HG03045 (cell line): ENCODE results near the gene THYN1.
"Not testable (repeated sequence)": the region's sequence is repeated elsewhere in the genome, so short reads cannot be mapped to it uniquely, and the experiment has no call there.

Experiments used
- ATAC-seq: cut with Tn5 transposase; IDR thresholded peaks from one replicate; pipeline ENCODE4 v1.9.1; 2021; ENCODE audit warnings: mild to moderate bottlenecking, moderate library complexity; ENCODE audit not compliant: unreplicated experiment

THYN1 gene

DNA sequence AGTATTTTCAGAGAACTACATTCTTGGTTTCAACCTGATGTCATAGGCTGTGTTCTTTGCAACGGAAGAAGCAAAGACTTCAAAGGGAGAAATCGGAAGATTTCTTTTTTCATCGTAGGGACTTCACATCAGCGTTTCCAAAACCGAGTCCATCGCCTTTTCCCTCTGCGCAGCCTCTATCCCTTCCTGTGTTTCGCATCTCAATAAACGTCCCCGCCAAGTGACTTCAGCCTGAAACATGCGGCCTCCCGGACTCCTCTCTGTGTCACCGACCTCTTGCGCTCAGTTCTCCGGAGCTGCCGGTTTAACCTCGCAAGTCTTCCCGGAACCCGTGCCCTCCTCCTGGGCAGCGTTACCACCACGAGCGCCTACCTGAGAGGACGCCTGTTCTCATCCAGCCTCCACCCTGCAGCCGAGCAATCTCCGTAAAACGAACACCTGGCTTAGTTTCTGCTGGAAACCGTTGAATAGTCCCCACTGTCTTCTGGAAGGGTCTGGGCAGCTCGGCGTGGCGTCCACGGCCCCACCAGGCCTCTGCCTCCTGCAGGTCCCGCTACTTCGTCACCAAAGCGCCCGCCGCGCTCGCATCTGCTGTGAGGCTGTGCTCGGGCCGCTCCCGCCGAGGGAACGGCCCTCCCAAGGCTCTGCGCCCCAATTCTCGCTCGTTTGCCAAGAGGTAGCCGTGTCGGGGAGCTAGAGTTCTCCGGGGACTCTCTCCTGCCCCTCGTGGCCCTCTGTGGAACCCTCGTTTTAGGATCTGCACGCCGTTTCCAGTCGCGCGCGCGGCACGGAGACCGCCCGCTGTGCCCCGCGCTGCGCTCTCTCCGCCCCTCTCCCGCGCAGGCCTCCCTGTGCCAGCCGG lies 22.6 kb upstream of the THYN1 start, which contains the start of gene GLB1L3:
TSS of gene GLB1L3 (plus strand) at position 846 of the 862 bp plus-strand sequence. CDS start 362 bp downstream, outside the sequence.
- ATAC-seq, result peak; percentile 63

GRCh38 chr11:134275188-134275533 lies 22.0 kb upstream of the THYN1 start:
- ATAC-seq, result no peak

GRCh38 chr11:134273317-134273712 lies 20.2 kb upstream of the THYN1 start:
- no peak for ATAC-seq

- ATAC-seq, result no peak
Observed at GRCh38 chr11:134272381-134273316, 19.5 kb upstream of the THYN1 start.

- no peak for ATAC-seq
Observed at GRCh38 chr11:134271978-134272377, 18.8 kb upstream of the THYN1 start.

DNA sequence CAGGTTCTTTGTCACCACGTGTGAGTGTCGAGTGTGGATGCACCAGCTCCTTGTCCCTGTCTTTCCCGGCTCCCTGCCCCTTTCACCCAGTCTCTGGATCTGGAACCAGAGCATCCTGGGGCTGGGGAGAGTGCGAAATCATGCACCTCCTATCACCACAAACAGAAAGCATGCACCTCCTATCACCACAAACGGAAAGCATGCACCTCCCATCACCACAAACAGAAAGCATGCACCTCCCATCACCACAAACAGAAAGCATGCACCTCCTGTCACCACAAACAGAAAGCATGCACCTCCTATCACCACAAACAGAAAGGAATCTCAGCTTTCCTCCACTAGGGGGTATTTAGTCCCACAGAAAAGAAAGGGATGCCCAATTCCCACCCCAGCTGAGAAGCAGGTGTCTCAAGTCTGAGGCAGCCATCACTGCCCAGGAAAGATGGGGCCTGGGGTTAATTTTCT lies 17.1 kb upstream of the THYN1 start:
- no peak for ATAC-seq

- no peak for ATAC-seq
Observed at GRCh38 chr11:134267966-134268365, 14.8 kb upstream of the THYN1 start.

DNA sequence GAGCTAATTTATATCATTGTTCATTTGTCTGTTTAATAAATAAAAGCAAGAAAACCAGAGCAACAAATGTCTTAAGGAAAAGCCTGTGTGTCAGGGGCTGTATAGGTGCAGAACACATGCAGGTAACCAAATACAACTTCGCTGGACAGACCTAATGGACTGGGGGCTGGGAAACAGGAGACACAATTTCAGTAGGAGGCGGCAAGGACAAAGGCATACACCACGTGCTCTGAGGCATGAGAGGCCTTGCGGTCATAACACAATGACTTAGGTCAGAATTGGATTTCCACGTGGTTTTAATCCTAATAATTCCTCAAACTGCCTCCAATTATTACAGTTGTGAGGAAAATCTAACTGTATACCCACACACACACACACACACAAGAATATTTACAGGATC lies 14.3 kb upstream of the THYN1 start:
- ATAC-seq, result no peak

GRCh38 chr11:134266841-134267251 lies 13.7 kb upstream of the THYN1 start:
- ATAC-seq, result no peak

DNA sequence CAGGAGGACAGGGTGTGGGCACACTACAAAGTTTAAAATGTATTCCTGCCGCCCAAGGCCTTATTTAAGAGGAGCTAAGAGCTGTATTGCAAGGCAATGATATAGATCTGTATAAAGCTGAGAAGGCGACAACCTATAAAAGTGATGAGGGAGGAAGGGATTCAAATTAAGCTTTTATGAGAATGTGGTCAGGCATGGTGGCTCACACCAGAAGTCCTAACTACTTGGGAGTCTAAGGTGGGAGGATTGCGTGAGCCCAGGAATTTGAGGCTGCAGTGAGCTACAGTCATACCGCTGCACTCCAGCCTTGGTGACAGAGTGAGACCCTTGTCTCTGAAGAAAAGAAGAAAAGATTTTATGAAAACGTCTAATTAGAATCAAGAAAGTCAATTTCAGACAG lies 13.3 kb upstream of the THYN1 start:
- no peak for ATAC-seq

GRCh38 chr11:134264966-134265764 lies 12.0 kb upstream of the THYN1 start:
- ATAC-seq, result no peak

- ATAC-seq, result no peak
Observed at GRCh38 chr11:134261626-134262488, 8.7 kb upstream of the THYN1 start.

GRCh38 chr11:134260983-134261382 lies 7.8 kb upstream of the THYN1 start:
- ATAC-seq, result no peak

- ATAC-seq, result no peak
Observed at GRCh38 chr11:134260503-134260902, 7.4 kb upstream of the THYN1 start.

GRCh38 chr11:134258577-134258976 lies 5.4 kb upstream of the THYN1 start:
- no peak for ATAC-seq

GRCh38 chr11:134257101-134257500 lies 3.9 kb upstream of the THYN1 start:
- no peak for ATAC-seq

- ATAC-seq, result not testable (repeated sequence)
Observed at GRCh38 chr11:134255184-134255561, 2.0 kb upstream of the THYN1 start.

GRCh38 chr11:134254433-134255183 lies 1.5 kb upstream of the THYN1 start:
- no peak for ATAC-seq
